SK-N-MC (cell line): ENCODE results near the gene FETUB.

ENCODE experiments used
- EZH2 ChIP-seq: fragments of 200-600 bp; sonication (generic); IDR thresholded peaks from one replicate; pipeline ENCODE4 v1.6.1; 2017; ENCODE audit warnings: antibody characterized with exemption
- POLR2AphosphoS5 ChIP-seq: IDR thresholded peaks from 2 replicates; pipeline ENCODE4 v1.6.1; 2012; ENCODE audit warnings: mild to moderate bottlenecking, low read depth, low read length, borderline replicate concordance

- TF ChIP-seq EZH2 (no peak), POLR2AphosphoS5 (no peak)
Observed at GRCh38 chr3:186614266-186614596, 26.0 kb upstream of the FETUB start.
